OCI-LY7 (cell line): ENCODE measurements around the gene CLCA1. TPM values are rescaled to one million over a fixed set of nuclear protein-coding genes. Genes with fewer than 3 reads are reported as not detected.

ENCODE experiments used
- BruUV-seq: library from RNA; stranded (reverse); fragments of 400-500 nt; replicated peaks from 2 replicates; lab custom pipeline; 2021; lab: Mats Ljungman, UMichigan
- CTCF ChIA-PET: fragments of 300-600 bp; sonication (Branson Sonifier 250); formaldehyde crosslinking; loops from one replicate; lab custom pipeline; 2022; ENCODE audit warnings: antibody characterized with exemption; ENCODE audit not compliant: unreplicated experiment; lab: Charles Lee
- POLR2A ChIA-PET: fragments of 300-600 bp; sonication (Branson Sonifier 250); formaldehyde crosslinking; loops from one replicate; lab custom pipeline; 2022; ENCODE audit warnings: antibody characterized with exemption; lab: Charles Lee
- DNase-seq: peaks from one replicate; pipeline ENCODE4 v3.0.0-alpha.2; 2015; ENCODE audit warnings: low spot score
- H2AFZ ChIP-seq: fragments of 200-600 bp; sonication (generic), shearing (Covaris generic); 2 replicates; pipeline ENCODE4 v1.6.1; 2014; ENCODE audit warnings: mild to moderate bottlenecking, antibody characterized with exemption, low read length, moderate library complexity
- H3K27ac ChIP-seq: fragments of 200-600 bp; sonication (generic); 2 replicates; pipeline ENCODE4 v1.5.1; 2014; ENCODE audit warnings: mixed run types, low read depth, mild to moderate bottlenecking, moderate library complexity, low read length, inconsistent platforms; ENCODE audit not compliant: poor library complexity, severe bottlenecking
- H3K36me3 ChIP-seq: fragments of 200-600 bp; sonication (generic); 2 replicates; pipeline ENCODE4 v1.6.1; 2014; ENCODE audit warnings: mild to moderate bottlenecking, antibody characterized with exemption, low read length, moderate library complexity, mixed read lengths; ENCODE audit not compliant: insufficient read depth
- H3K4me1 ChIP-seq: fragments of 200-600 bp; sonication (generic); 2 replicates; pipeline ENCODE4 v1.5.1; 2014; ENCODE audit warnings: mild to moderate bottlenecking, low read length; ENCODE audit not compliant: insufficient read depth, poor library complexity, severe bottlenecking
- H3K4me2 ChIP-seq: fragments of 200-600 bp; sonication (generic); 2 replicates; pipeline ENCODE4 v1.6.1; 2014; ENCODE audit warnings: mild to moderate bottlenecking, low read length
- H3K4me3 ChIP-seq: fragments of 200-600 bp; sonication (generic); 2 replicates; pipeline ENCODE4 v1.5.1; 2014; ENCODE audit warnings: mild to moderate bottlenecking, low read depth, low read length; ENCODE audit not compliant: poor library complexity, severe bottlenecking
- H3K79me2 ChIP-seq: fragments of 200-600 bp; sonication (generic); 2 replicates; pipeline ENCODE4 v1.6.1; 2016; ENCODE audit warnings: low read depth, mild to moderate bottlenecking, low read length, moderate library complexity, mixed read lengths; ENCODE audit not compliant: insufficient read depth
- H3K9me2 ChIP-seq: fragments of 200-600 bp; sonication (generic); 2 replicates; pipeline ENCODE4 v1.6.1; 2016; ENCODE audit warnings: mild to moderate bottlenecking, low read length, mixed read lengths; ENCODE audit not compliant: insufficient read depth
- H3K9me3 ChIP-seq: fragments of 200-600 bp; sonication (generic); 2 replicates; pipeline ENCODE4 v1.6.1; 2014; ENCODE audit warnings: mild to moderate bottlenecking, mixed run types, low read length, mixed read lengths
- H4K20me1 ChIP-seq: fragments of 200-600 bp; sonication (generic); 2 replicates; pipeline ENCODE4 v1.6.1; 2014; ENCODE audit warnings: mild to moderate bottlenecking, antibody characterized with exemption, low read length, moderate library complexity, mixed read lengths; ENCODE audit not compliant: insufficient read depth
- EZH2phosphoT487 ChIP-seq: fragments of 200-600 bp; sonication (generic); IDR thresholded peaks from 2 replicates; pipeline ENCODE4 v1.6.1; 2018; ENCODE audit warnings: low read depth, borderline replicate concordance, mild to moderate bottlenecking, mixed run types, antibody characterized with exemption, low read length, moderate library complexity, mixed read lengths
- intact Hi-C: fragments of 100-400 bp; cut with micrococcal nuclease; formaldehyde crosslinking; loops from one replicate; pipeline ENCODE4 v1.10.0; 2022; ENCODE audit not compliant: unreplicated experiment
- total RNA-seq, 2 experiments: library from RNA; depleted of rRNA in 1 of 2; stranded (reverse); fragments of >200 nt in 1 of 2; shearing (Covaris generic) in 1 of 2; gene quantifications; 2 replicates each; pipeline ENCODE4 v1.2.3, GENCODE V29; 2014 to 2022
- TF ChIP-seq, protein P1 (sequence below): fragments of 200-600 bp; sonication (generic); conservative IDR thresholded peaks from 2 replicates; pipeline ENCODE4 v1.5.1; 2014; ENCODE audit warnings: mild to moderate bottlenecking, antibody characterized with exemption, low read length, moderate library complexity, mixed read lengths

CLCA1 gene
- total RNA-seq, 2 experiments from 2014 or later, result not detected

DNA sequence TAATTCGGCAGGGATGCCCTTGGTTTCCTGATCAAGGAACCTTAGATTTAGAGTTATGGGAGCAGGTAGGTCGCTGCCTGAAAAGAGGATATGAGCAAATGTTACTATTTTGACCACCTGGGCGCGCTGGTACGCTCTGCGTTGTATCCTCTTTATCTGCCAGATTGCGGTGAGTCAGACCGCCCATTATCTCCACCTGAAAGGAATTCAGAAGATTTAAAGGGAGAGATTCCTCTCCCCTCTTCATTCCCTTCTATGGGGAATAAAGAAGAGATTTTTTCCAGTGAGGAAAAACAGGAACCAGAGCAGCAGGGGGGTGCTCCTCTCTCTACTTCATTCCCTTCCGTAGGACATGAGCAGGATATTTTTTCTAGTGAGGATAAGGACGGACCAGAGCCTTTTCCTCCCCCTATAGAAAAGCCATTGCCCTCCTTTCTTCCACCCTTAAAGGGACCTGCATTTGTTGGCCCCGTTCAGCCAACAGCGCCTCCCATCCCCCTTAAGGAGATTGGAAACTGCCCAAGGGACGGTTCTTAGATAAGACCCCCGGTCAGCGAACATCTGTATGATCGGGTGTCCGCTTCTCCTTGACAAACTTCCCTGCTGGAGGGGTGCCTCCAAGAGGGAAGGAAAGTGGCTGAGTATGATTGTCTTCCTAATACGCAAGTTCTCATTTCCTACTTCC lies 34.1 kb downstream of the CLCA1 start:
- BruUV-seq, result no TSS peak
- Histone ChIP-seq H3K4me3 (no peak overlapping the region), H2AFZ (no peak overlapping the region), H4K20me1 (no peaks in the 10 kb centered on the region; the same call in 1 of the 2 replicates), H3K79me2 (no peaks in the 10 kb centered on the region), H3K27ac (no peak overlapping the region), H3K4me2 (no peak overlapping the region), H3K9me3 (no peaks in the 10 kb centered on the region), H3K4me1 (no peaks in the 10 kb centered on the region), H3K9me2 (no peaks in the 10 kb centered on the region), H3K36me3 (peaks cover 3% of the 10 kb centered on the region; the same call in 1 of the 2 replicates)
- intact Hi-C loops, result loop anchor here (5.0 kb wide), 2 partner anchors 184 to 239 kb away; no protein-coding TSS in a partner anchor
- DNase-seq, result no peak
- POLR2A ChIA-PET, result no interaction called here
- TF ChIP-seq EZH2phosphoT487, result no peak
- CTCF ChIA-PET, result no interaction called here

DNA sequence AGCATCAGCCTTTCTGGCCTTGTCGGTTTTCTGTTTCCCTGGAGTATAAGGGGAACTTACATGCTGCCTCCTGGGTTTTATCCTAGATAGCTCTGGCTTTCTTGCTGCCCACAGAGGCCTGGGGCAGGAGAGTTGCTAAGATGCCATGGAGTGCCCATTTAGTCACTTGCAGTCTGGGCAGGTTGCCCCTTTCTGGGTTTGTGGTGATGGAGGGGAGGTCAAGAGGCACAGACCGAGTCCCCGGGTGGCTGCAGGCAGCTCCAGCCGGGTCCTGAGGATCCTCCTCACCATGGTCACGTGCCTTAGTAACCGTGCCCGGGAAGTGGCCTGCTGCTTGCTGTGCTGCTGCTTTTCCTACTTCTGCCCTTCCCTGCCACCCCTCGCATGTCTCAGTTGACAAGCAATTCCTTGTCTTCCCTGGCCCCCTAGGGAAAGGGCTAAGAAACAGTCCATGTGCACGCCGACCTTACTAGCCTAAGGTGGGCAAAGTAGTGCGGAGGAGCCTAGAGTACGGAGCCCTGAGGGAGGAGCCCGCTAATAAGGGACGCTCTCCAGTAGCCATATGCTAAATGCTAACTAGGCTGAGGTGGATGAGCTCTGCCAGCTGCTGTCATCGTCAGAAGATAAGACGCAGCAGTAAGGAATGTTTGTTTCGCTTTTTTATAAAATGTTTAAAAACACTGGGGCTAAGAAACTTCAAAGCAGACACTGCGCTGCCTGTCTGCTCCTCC lies 34.8 kb downstream of the CLCA1 start:
- POLR2A ChIA-PET, result interaction anchor here (0.6 kb wide), 1 partner anchor 1187 kb away, joined by 7 read pairs; no protein-coding TSS in a partner anchor
- H3K9me2 ChIP-seq, result no peaks in the 10 kb centered on the region
- H3K9me3 ChIP-seq, result no peaks in the 10 kb centered on the region
- no peak overlapping the region for H2AFZ ChIP-seq
- no peaks in the 10 kb centered on the region for H3K79me2 ChIP-seq
- intact Hi-C loops, result loop anchor here (5.0 kb wide), 2 partner anchors 184 to 239 kb away; no protein-coding TSS in a partner anchor
- no peaks in the 10 kb centered on the region; the same call in 1 of the 2 replicates for H4K20me1 ChIP-seq
- H3K4me3 ChIP-seq, result no peak overlapping the region
- TF ChIP-seq, protein P1, sequence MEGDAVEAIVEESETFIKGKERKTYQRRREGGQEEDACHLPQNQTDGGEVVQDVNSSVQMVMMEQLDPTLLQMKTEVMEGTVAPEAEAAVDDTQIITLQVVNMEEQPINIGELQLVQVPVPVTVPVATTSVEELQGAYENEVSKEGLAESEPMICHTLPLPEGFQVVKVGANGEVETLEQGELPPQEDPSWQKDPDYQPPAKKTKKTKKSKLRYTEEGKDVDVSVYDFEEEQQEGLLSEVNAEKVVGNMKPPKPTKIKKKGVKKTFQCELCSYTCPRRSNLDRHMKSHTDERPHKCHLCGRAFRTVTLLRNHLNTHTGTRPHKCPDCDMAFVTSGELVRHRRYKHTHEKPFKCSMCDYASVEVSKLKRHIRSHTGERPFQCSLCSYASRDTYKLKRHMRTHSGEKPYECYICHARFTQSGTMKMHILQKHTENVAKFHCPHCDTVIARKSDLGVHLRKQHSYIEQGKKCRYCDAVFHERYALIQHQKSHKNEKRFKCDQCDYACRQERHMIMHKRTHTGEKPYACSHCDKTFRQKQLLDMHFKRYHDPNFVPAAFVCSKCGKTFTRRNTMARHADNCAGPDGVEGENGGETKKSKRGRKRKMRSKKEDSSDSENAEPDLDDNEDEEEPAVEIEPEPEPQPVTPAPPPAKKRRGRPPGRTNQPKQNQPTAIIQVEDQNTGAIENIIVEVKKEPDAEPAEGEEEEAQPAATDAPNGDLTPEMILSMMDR, result no peak
- no peak for TF ChIP-seq EZH2phosphoT487
- CTCF ChIA-PET, result no interaction called here
- H3K4me1 ChIP-seq, result no peaks in the 10 kb centered on the region
- no peak overlapping the region for H3K27ac ChIP-seq
- no TSS peak for BruUV-seq
- H3K4me2 ChIP-seq, result no peak overlapping the region
- no peak for DNase-seq
- H3K36me3 ChIP-seq, result peaks cover 3% of the 10 kb centered on the region; the same call in 1 of the 2 replicates

DNA sequence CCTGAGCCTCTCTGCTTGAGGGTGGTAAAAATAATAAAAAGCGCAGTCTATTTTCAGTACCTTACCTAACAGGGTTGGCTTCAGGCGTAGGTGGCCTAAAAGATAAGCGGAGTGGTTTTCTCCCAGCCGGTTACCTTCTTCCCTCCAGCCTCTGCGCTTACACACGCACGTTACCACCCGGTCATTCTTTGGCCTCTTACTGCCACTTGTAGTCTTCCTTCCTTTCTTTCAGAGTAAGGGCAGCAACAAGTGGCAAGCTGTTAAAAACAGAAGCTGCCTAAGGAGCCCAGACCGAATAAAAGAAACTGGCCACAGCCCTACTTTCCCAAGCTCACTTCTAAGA lies 35.4 kb downstream of the CLCA1 start:
- H3K27ac ChIP-seq, result no peak overlapping the region
- H2AFZ ChIP-seq, result no peak overlapping the region
- H3K79me2 ChIP-seq, result no peaks in the 10 kb centered on the region
- DNase-seq, result no peak
- TF ChIP-seq, protein P1, result no peak
- TF ChIP-seq EZH2phosphoT487, result no peak
- no peaks in the 10 kb centered on the region for H3K9me2 ChIP-seq
- intact Hi-C loops, result loop anchor here (5.0 kb wide), 2 partner anchors 183 to 238 kb away; no protein-coding TSS in a partner anchor
- H4K20me1 ChIP-seq, result no peaks in the 10 kb centered on the region; the same call in 1 of the 2 replicates
- H3K4me1 ChIP-seq, result no peaks in the 10 kb centered on the region
- peaks cover 3% of the 10 kb centered on the region; the same call in 1 of the 2 replicates for H3K36me3 ChIP-seq
- no TSS peak for BruUV-seq
- no peaks in the 10 kb centered on the region for H3K9me3 ChIP-seq
- H3K4me3 ChIP-seq, result no peak overlapping the region
- POLR2A ChIA-PET, result interaction anchor here (0.6 kb wide), 2 partner anchors 224 to 1187 kb away, joined by 3 to 7 read pairs; no protein-coding TSS in a partner anchor
- no peak overlapping the region for H3K4me2 ChIP-seq
- CTCF ChIA-PET, result no interaction called here
